GM18907 (cell line): ENCODE measurements around the gene TRIM13.
"Not testable (repeated sequence)": the region's sequence is repeated elsewhere in the genome, so short reads cannot be mapped to it uniquely, and the experiment has no call there.

Experiments
- ATAC-seq: cut with Tn5 transposase; IDR thresholded peaks from one replicate; pipeline ENCODE4 v1.9.1; 2021; ENCODE audit warnings: mild to moderate bottlenecking, moderate library complexity; ENCODE audit not compliant: unreplicated experiment

Gene TRIM13

DNA sequence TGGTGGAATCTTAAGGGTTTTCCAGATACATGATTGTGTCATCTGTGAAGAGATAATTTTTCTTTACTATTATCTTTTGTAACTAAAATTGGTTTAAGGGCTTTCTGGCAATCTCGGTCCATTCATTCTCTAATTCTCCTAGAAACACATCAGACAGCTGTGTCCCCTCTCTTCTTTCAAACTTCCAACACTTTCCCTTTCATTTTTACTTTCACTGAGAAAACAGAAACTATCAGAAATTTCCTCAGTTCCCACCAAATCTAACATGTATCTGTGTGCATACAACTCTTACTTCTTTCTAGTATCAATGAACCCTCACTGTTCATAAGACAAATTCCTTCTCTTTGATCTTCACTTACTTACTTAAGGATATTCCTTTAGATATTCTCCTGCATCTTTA lies 58.6 kb downstream of the TRIM13 start:
- ATAC-seq = no peak

DNA sequence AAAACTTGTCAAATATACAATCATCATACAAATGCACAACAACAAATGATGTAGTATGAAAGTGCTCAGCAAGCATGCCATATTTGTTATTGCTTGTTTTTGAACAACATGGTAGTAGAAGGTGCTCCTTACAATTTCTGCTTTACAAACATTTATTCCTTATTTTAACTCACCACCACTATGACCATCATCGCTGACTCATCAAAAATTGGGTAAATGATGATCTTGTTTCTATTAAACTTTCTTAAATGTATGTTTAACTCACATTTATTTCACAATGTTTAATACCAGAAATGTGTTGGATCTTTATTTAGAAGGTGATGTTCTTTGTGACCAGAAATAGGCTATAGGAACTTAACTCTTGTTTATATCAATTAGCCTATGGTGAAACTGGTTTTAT lies 63.9 kb downstream of the TRIM13 start:
- ATAC-seq = no peak

DNA sequence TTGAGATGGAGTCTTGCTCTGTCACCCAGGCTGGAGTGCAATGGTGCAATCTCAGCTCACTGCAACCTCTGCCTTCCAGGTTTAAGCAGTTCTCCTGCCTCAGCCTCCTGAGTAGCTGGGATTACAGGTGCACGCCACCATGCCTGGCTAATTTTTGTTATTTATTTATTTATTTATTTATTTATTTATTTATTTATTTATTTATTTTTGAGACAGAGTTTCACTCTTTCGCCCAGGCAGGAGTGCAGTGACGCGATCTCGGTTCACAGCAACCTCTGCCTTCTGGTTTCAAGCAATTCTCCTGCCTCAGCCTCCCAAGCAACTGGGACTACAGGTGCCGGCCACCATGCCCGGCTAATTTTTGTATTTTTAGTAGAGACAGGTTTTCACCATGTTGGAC lies 65.5 kb downstream of the TRIM13 start:
- not testable (repeated sequence) for ATAC-seq

DNA sequence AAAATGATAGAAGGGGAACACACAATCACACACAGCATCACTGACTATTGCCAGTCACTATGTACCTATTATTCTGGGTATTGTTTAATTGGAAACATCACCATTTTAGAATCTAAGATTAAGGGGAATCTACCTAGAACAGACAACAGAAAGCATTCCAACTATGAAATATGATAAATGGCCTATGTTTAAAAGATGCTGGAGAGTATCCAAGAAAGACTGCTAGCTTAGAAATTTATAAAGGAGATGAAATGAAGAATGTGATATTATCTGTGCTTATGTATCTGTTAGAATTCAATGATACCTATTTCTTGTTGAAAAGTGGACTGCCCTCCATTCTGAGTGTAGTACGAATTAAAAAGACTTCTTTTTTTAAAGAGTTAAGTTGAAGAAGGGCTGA lies 68.9 kb downstream of the TRIM13 start:
- ATAC-seq = no peak
